GM21381 (cell line): Measurements from ENCODE around the gene SPTSSB.

Experiments
- ATAC-seq: cut with Tn5 transposase; IDR thresholded peaks from one replicate; pipeline ENCODE4 v1.9.1; 2021; ENCODE audit warnings: mild to moderate bottlenecking, moderate library complexity; ENCODE audit not compliant: unreplicated experiment

SPTSSB gene

GRCh38 chr3:161342629-161343028 lies 28.7 kb downstream of the SPTSSB start:
- no peak for ATAC-seq

- no peak for ATAC-seq
Measured at GRCh38 chr3:161339517-161340500, 31.5 kb downstream of the SPTSSB start.

- ATAC-seq, result no peak
Measured at GRCh38 chr3:161337311-161337710, 34.0 kb downstream of the SPTSSB start.

GRCh38 chr3:161336661-161337060 lies 34.7 kb downstream of the SPTSSB start:
- ATAC-seq, result peak; percentile 46

- ATAC-seq, result no peak
Measured at GRCh38 chr3:161333696-161334095, 37.6 kb downstream of the SPTSSB start.

GRCh38 chr3:161332792-161333191 lies 38.5 kb downstream of the SPTSSB start:
- ATAC-seq, result no peak

GRCh38 chr3:161325059-161325458 lies 46.3 kb downstream of the SPTSSB start:
- no peak for ATAC-seq

- ATAC-seq, result no peak
Measured at GRCh38 chr3:161323926-161324621, 47.2 kb downstream of the SPTSSB start.

GRCh38 chr3:161322781-161323568 lies 48.3 kb downstream of the SPTSSB start:
- ATAC-seq, result no peak

- no peak for ATAC-seq
Measured at GRCh38 chr3:161320837-161321236, 50.5 kb downstream of the SPTSSB start.

- ATAC-seq, result no peak
Measured at GRCh38 chr3:161319867-161320266, 51.5 kb downstream of the SPTSSB start.

GRCh38 chr3:161317077-161317476 lies 54.2 kb downstream of the SPTSSB start:
- no peak for ATAC-seq

GRCh38 chr3:161316006-161316689 lies 55.2 kb downstream of the SPTSSB start:
- no peak for ATAC-seq

GRCh38 chr3:161314836-161315395 lies 56.4 kb downstream of the SPTSSB start:
- peak; percentile 44 for ATAC-seq

- peak; percentile 77 for ATAC-seq
Measured at GRCh38 chr3:161310649-161311423, 60.5 kb downstream of the SPTSSB start.

GRCh38 chr3:161305095-161305991 lies 66.0 kb downstream of the SPTSSB start:
- ATAC-seq, result no peak

GRCh38 chr3:161296814-161297213 lies 74.5 kb downstream of the SPTSSB start:
- no peak for ATAC-seq

- ATAC-seq, result no peak
Measured at GRCh38 chr3:161295325-161295724, 76.0 kb downstream of the SPTSSB start.
